ENCODE results near the gene TUBB6.

Gene TUBB6

GRCh38 chr18:12276736-12277554 is 31.1 kb upstream of the TUBB6 start:
- no peak for DNase-seq (ENCODE audit: extremely low spot score)
- CTCF ChIA-PET: interaction anchor here (0.6 to 0.7 kb wide), 2 partner anchors 51 to 99 kb away, joined by 3 read pairs; no protein-coding TSS in a partner anchor
- POLR2A ChIA-PET: no interaction called here
- TF ChIP-seq CTBP1 (IDR thresholded peaks at IDR 0.05; ENCODE audit: borderline replicate concordance): no peak
- no peak for TF ChIP-seq FOXK2 (IDR thresholded peaks at IDR 0.05)
- TF ChIP-seq TARDBP (IDR thresholded peaks at IDR 0.05): no peak
- no peak for TF ChIP-seq SP1 (IDR thresholded peaks at IDR 0.05)
- TF ChIP-seq ELF4 (IDR thresholded peaks at IDR 0.05): no peak
- no peak for TF ChIP-seq L3MBTL2 (conservative IDR thresholded peaks at IDR 0.05)
- TF ChIP-seq NFRKB (IDR thresholded peaks at IDR 0.05): no peak
- no peak for TF ChIP-seq HDGF (IDR thresholded peaks at IDR 0.05; ENCODE audit: borderline replicate concordance)
- no peak for TF ChIP-seq ARNT (IDR thresholded peaks at IDR 0.05)
- TF ChIP-seq SUZ12 (IDR thresholded peaks at IDR 0.05): no peak
- no peak for TF ChIP-seq BHLHE40 (IDR thresholded peaks at IDR 0.05; ENCODE audit: borderline replicate concordance)
- no peak for TF ChIP-seq PKNOX1 (IDR thresholded peaks at IDR 0.05)
- TF ChIP-seq LEF1 (IDR thresholded peaks at IDR 0.05; ENCODE audit: borderline replicate concordance): no peak
- no peak for TF ChIP-seq ZNF384 (IDR thresholded peaks at IDR 0.05)
- no peak for TF ChIP-seq FOXM1 (IDR thresholded peaks at IDR 0.05; ENCODE audit: borderline replicate concordance)
- no peak for TF ChIP-seq FOXA1 (IDR thresholded peaks at IDR 0.05)

- no peak for DNase-seq (ENCODE audit: extremely low spot score)
- POLR2A ChIA-PET: no interaction called here
These were observed 29.8 kb upstream of the TUBB6 start for GRCh38 chr18:12278215-12278671.

GRCh38 chr18:12278741-12279682 is 29.0 kb upstream of the TUBB6 start:
- POLR2A ChIA-PET: interaction anchor here (0.7 kb wide), 1 partner anchor 39 kb away, joined by 3 read pairs; no protein-coding TSS in a partner anchor
- DNase-seq (ENCODE audit: extremely low spot score): no peak
- CTCF ChIA-PET: interaction anchor here (0.6 to 1.4 kb wide), 2 partner anchors 10 to 12 kb away, joined by 3 read pairs; no protein-coding TSS in a partner anchor
- TF ChIP-seq HDGF (IDR thresholded peaks at IDR 0.05; ENCODE audit: borderline replicate concordance) (no peak), TARDBP (IDR thresholded peaks at IDR 0.05) (no peak), BHLHE40 (IDR thresholded peaks at IDR 0.05; ENCODE audit: borderline replicate concordance) (no peak), FOXK2 (IDR thresholded peaks at IDR 0.05) (no peak), SP1 (IDR thresholded peaks at IDR 0.05) (no peak), PKNOX1 (IDR thresholded peaks at IDR 0.05) (no peak)

More at GRCh38 chr18:12278215-12278671, 29.8 kb upstream of the TUBB6 start:
- CTCF ChIA-PET: interaction anchor here (1.4 kb wide), 1 partner anchor 12 kb away, joined by 3 read pairs; no protein-coding TSS in a partner anchor
- TF ChIP-seq LEF1 (IDR thresholded peaks at IDR 0.05; ENCODE audit: borderline replicate concordance): no peak
- peak; percentile 44; the same call in 1 of the 2 replicates for TF ChIP-seq L3MBTL2 (conservative IDR thresholded peaks at IDR 0.05)

- ChIA-PET CTCF (interaction anchor here (0.6 to 1.1 kb wide), 2 partner anchors 8 to 9 kb away, joined by 3 read pairs; no protein-coding TSS in a partner anchor), POLR2A (no interaction called here)
- DNase-seq (ENCODE audit: extremely low spot score): no peak
- no peak for TF ChIP-seq ARNT (IDR thresholded peaks at IDR 0.05)
- no peak for TF ChIP-seq LEF1 (IDR thresholded peaks at IDR 0.05; ENCODE audit: borderline replicate concordance)
- TF ChIP-seq FOXK2 (IDR thresholded peaks at IDR 0.05): no peak
- no peak for TF ChIP-seq TARDBP (IDR thresholded peaks at IDR 0.05)
- TF ChIP-seq SP1 (IDR thresholded peaks at IDR 0.05): no peak
- no peak for TF ChIP-seq PKNOX1 (IDR thresholded peaks at IDR 0.05)
- TF ChIP-seq SUZ12 (IDR thresholded peaks at IDR 0.05): no peak
- no peak for TF ChIP-seq ELF4 (IDR thresholded peaks at IDR 0.05)
- TF ChIP-seq BHLHE40 (IDR thresholded peaks at IDR 0.05; ENCODE audit: borderline replicate concordance): no peak
- no peak for TF ChIP-seq L3MBTL2 (conservative IDR thresholded peaks at IDR 0.05)
- no peak for TF ChIP-seq FOXM1 (IDR thresholded peaks at IDR 0.05; ENCODE audit: borderline replicate concordance)
- no peak for TF ChIP-seq FOXA1 (IDR thresholded peaks at IDR 0.05)
- TF ChIP-seq NFRKB (IDR thresholded peaks at IDR 0.05): no peak
- TF ChIP-seq CTBP1 (IDR thresholded peaks at IDR 0.05; ENCODE audit: borderline replicate concordance): no peak
- TF ChIP-seq HDGF (IDR thresholded peaks at IDR 0.05; ENCODE audit: borderline replicate concordance): no peak
- no peak for TF ChIP-seq ZNF384 (IDR thresholded peaks at IDR 0.05)
These were observed 28.1 kb upstream of the TUBB6 start for GRCh38 chr18:12279781-12280531.

- no peak for DNase-seq (ENCODE audit: extremely low spot score)
- POLR2A ChIA-PET: no interaction called here
- CTCF ChIA-PET: no interaction called here
These were observed 26.2 kb upstream of the TUBB6 start for GRCh38 chr18:12281861-12282260.

More at GRCh38 chr18:12281861-12282260, 26.2 kb upstream of the TUBB6 start:
- no peak for TF ChIP-seq SUZ12 (IDR thresholded peaks at IDR 0.05)
- TF ChIP-seq PKNOX1 (IDR thresholded peaks at IDR 0.05): no peak
- TF ChIP-seq FOXM1 (IDR thresholded peaks at IDR 0.05; ENCODE audit: borderline replicate concordance): no peak
- TF ChIP-seq ARNT (IDR thresholded peaks at IDR 0.05): no peak

Measured in HEK293T (cell line).